Endothelial cell of umbilical vein (primary cell): ENCODE data around the gene KRTAP10-10. TPM values are rescaled to one million over a fixed set of nuclear protein-coding genes. Genes with fewer than 3 reads are reported as not detected.

ENCODE experiments used
- BruUV-seq: library from RNA; stranded (reverse); fragments of 400-500 nt; replicated peaks from 2 replicates; lab custom pipeline; 2021; lab: Mats Ljungman, UMichigan
- CTCF ChIA-PET: fragments of 300-600, 350-600 bp; sonication (Branson Sonifier 250); formaldehyde crosslinking; loops from one replicate; lab custom pipeline; 2021; ENCODE audit warnings: antibody characterized with exemption, inconsistent platforms; lab: Charles Lee
- POLR2A ChIA-PET: fragments of 300-600, 350-600 bp; sonication (Branson Sonifier 250); formaldehyde crosslinking; loops from one replicate; lab custom pipeline; 2021; ENCODE audit warnings: antibody characterized with exemption, inconsistent platforms; lab: Charles Lee
- DNase-seq: peaks from one replicate; pipeline ENCODE4 v3.0.0-alpha.2; 2011; ENCODE audit warnings: low read depth, low spot score
- FAIRE-seq: peaks from 2 replicates; lab custom pipeline; 2011; peaks lifted over from hg19 to GRCh38; lab: Jason Lieb, UNC
- H2AFZ ChIP-seq: 2 replicates; pipeline ENCODE4 v1.6.0; 2012; ENCODE audit warnings: low read depth, low read length, control low read depth, inconsistent platforms
- H3K27ac ChIP-seq: 2 replicates; pipeline ENCODE4 v1.5.1; 2011; ENCODE audit warnings: low read depth, mild to moderate bottlenecking, control low read depth, low read length, moderate library complexity; ENCODE audit not compliant: insufficient read depth
- H3K27me3 ChIP-seq, 2 experiments: 2 replicates each; pipeline versions ENCODE4 v1.6.0 to v1.6.1; 2011; ENCODE audit warnings: low read length in 2 of 2, mixed read lengths in 1 of 2; ENCODE audit not compliant: control insufficient read depth in 2 of 2, insufficient read depth in 2 of 2
- H3K36me3 ChIP-seq, 2 experiments: 2 replicates in 1 of 2; 3 replicates in 1 of 2; pipeline ENCODE4 v1.5.1; 2011; ENCODE audit warnings: low read length in 2 of 2, mild to moderate bottlenecking in 1 of 2, moderate library complexity in 1 of 2; ENCODE audit not compliant: control insufficient read depth in 2 of 2, insufficient read depth in 2 of 2; ENCODE audit errors: extremely low read depth in 1 of 2
- H3K4me1 ChIP-seq: 3 replicates; pipeline ENCODE4 v1.5.1; 2011; ENCODE audit warnings: mild to moderate bottlenecking, low read length; ENCODE audit not compliant: control insufficient read depth, insufficient read depth; ENCODE audit errors: extremely low read depth
- H3K4me2 ChIP-seq: 2 replicates; pipeline ENCODE4 v1.6.1; 2011; ENCODE audit warnings: low read length, control low read depth, mixed read lengths; ENCODE audit not compliant: insufficient read depth
- H3K4me3 ChIP-seq, 3 experiments: fragments of 200-600 bp in 1 of 3; sonication (generic), shearing (Covaris generic) in 1 of 3; replicated peaks in 1 of 3; 2 replicates each; pipeline ENCODE4 v1.5.1; 2011 to 2016; ENCODE audit warnings: control low read depth in 3 of 3, low read length in 3 of 3, mild to moderate bottlenecking in 2 of 3, inconsistent platforms in 1 of 3, low read depth in 1 of 3, moderate library complexity in 1 of 3; ENCODE audit not compliant: insufficient read depth in 1 of 3
- H3K79me2 ChIP-seq: 2 replicates; pipeline ENCODE4 v1.6.0; 2012; ENCODE audit warnings: low read length, inconsistent platforms; ENCODE audit not compliant: control insufficient read depth, insufficient read depth
- H3K9ac ChIP-seq: replicated peaks from 2 replicates; pipeline ENCODE3; 2011; ENCODE audit warnings: low read length, control low read depth; ENCODE audit not compliant: insufficient read depth; ENCODE audit errors: extremely low read depth
- H3K9me1 ChIP-seq: replicated peaks from 3 replicates; pipeline ENCODE4 v1.6.0; 2011; ENCODE audit warnings: mild to moderate bottlenecking, low read length; ENCODE audit not compliant: control insufficient read depth, insufficient read depth; ENCODE audit errors: extremely low read depth
- H3K9me3 ChIP-seq: replicated peaks from 2 replicates; pipeline ENCODE4 v1.5.1; 2012; ENCODE audit warnings: low read length, inconsistent platforms; ENCODE audit not compliant: control insufficient read depth, insufficient read depth
- H4K20me1 ChIP-seq: replicated peaks from 2 replicates; pipeline ENCODE3; 2011; ENCODE audit warnings: mild to moderate bottlenecking, low read length; ENCODE audit not compliant: control insufficient read depth, insufficient read depth; ENCODE audit errors: extremely low read depth
- CTCF ChIP-seq, 2 donors: IDR thresholded peaks; 1 replicate in 1 of 2; 2 replicates in 1 of 2; pipeline ENCODE4 v1.5.1; 2011; ENCODE audit warnings: low read length in 2 of 2, mild to moderate bottlenecking in 2 of 2, moderate library complexity in 2 of 2, control low read depth in 1 of 2, inconsistent platforms in 1 of 2, low read depth in 1 of 2; ENCODE audit not compliant: insufficient read depth in 1 of 2; ENCODE audit errors: extremely low read depth in 1 of 2
- EZH2 ChIP-seq: IDR thresholded peaks from 2 replicates; pipeline ENCODE4 v1.6.1; 2012; ENCODE audit warnings: borderline replicate concordance, low read depth, mild to moderate bottlenecking, moderate library complexity, low read length, inconsistent platforms; ENCODE audit not compliant: severe bottlenecking
- FOS ChIP-seq: IDR thresholded peaks from 2 replicates; pipeline ENCODE4 v1.6.1; 2011; ENCODE audit warnings: mild to moderate bottlenecking, low read length, moderate library complexity, borderline replicate concordance; ENCODE audit not compliant: insufficient read depth
- GATA2 ChIP-seq: IDR thresholded peaks from 2 replicates; pipeline ENCODE4 v1.7.0; 2011; ENCODE audit warnings: low read depth, mild to moderate bottlenecking, moderate library complexity, mixed read lengths, low read length; ENCODE audit not compliant: insufficient read length, insufficient read depth
- JUN ChIP-seq: IDR thresholded peaks from 2 replicates; pipeline ENCODE4 v1.6.1; 2011; ENCODE audit warnings: borderline replicate concordance, low read depth; ENCODE audit not compliant: insufficient read length, insufficient read depth
- MAX ChIP-seq: IDR thresholded peaks from 2 replicates; pipeline ENCODE4 v1.6.1; 2011; ENCODE audit not compliant: insufficient read depth, insufficient read length
- MYC ChIP-seq: IDR thresholded peaks from one replicate; pipeline ENCODE4 v1.6.1; 2011; ENCODE audit warnings: mild to moderate bottlenecking, low read depth, low read length
- POLR2A ChIP-seq: IDR thresholded peaks from 2 replicates; pipeline ENCODE4 v1.6.1; 2012; ENCODE audit warnings: low read depth, mild to moderate bottlenecking, control low read depth, low read length
- POLR2AphosphoS5 ChIP-seq: IDR thresholded peaks from 2 replicates; pipeline ENCODE4 v1.6.1; 2012; ENCODE audit warnings: low read depth, mild to moderate bottlenecking, control low read depth, low read length, moderate library complexity; ENCODE audit not compliant: insufficient read depth
- dilution Hi-C: fragments of 300-500 bp; cut with MboI; formaldehyde crosslinking; loops from one replicate; pipeline ENCODE4 v1.15.0; 2019; ENCODE audit warnings: low sequenced_read_pairs; ENCODE audit not compliant: extremely low pct_ligation_motif_present
- intact Hi-C: fragments of 100-400 bp; cut with micrococcal nuclease; formaldehyde crosslinking; loops from one replicate; pipeline ENCODE4 v1.10.0; 2022
- polyA plus RNA-seq, 4 experiments: library from polyadenylated mRNA; depleted of rRNA in 3 of 4; stranded (reverse) in 3 of 4; unstranded in 1 of 4; fragments of >200 nt; gene quantifications; 2 replicates each; pipeline versions ENCODE4 v1.2.1 to v1.2.3, GENCODE V29; 2011 to 2012; ENCODE audit warnings: missing spikeins in 1 of 4
- total RNA-seq: library from RNA; stranded (reverse); gene quantifications from 2 replicates; pipeline ENCODE4 v1.2.3, GENCODE V29; 2021

The KRTAP10-10 gene
- total and polyA plus RNA-seq, 2 donors (not counting 3 experiments of a cell fraction or from before 2014, with no cell fraction given) = not detected

GRCh38 chr21:44603911-44604310 is 33.2 kb upstream of the KRTAP10-10 start:
- Histone ChIP-seq H2AFZ (no peak overlapping the region), H3K27me3 (peaks cover 1 to 3% of the 10 kb centered on the region in 2 experiments), H3K4me2 (no peak overlapping the region), H3K9ac (no peak overlapping the region), H3K79me2 (no peaks in the 10 kb centered on the region), H3K4me1 (no peaks in the 10 kb centered on the region), H3K9me3 (no peaks in the 10 kb centered on the region), H3K9me1 (no peaks in the 10 kb centered on the region), H4K20me1 (no peaks in the 10 kb centered on the region), H3K27ac (no peak overlapping the region), H3K36me3 (no peaks in the 10 kb centered on the region), H3K4me3 (no peak overlapping the region)
- dilution Hi-C loops = no loop called here
- intact Hi-C loops = no loop called here
- no TSS peak for BruUV-seq
- TF ChIP-seq EZH2 = no peak
- TF ChIP-seq POLR2AphosphoS5 = no peak
- no peak for TF ChIP-seq MAX
- no peak for TF ChIP-seq FOS
- no peak for TF ChIP-seq CTCF (IDR thresholded peaks at IDR 0.05; ENCODE audit: extremely low read depth in 1 of 2, insufficient read depth in 1 of 2, low read depth in 1 of 2, low read length in 2 of 2)
- TF ChIP-seq JUN = no peak
- no peak for TF ChIP-seq POLR2A
- no peak for TF ChIP-seq MYC
- TF ChIP-seq GATA2 = no peak
- ChIA-PET POLR2A (no interaction called here), CTCF (no interaction called here)
- FAIRE-seq = no peak
- DNase-seq = no peak
